ENCODE measurements around the gene RPUSD3.

DNA sequence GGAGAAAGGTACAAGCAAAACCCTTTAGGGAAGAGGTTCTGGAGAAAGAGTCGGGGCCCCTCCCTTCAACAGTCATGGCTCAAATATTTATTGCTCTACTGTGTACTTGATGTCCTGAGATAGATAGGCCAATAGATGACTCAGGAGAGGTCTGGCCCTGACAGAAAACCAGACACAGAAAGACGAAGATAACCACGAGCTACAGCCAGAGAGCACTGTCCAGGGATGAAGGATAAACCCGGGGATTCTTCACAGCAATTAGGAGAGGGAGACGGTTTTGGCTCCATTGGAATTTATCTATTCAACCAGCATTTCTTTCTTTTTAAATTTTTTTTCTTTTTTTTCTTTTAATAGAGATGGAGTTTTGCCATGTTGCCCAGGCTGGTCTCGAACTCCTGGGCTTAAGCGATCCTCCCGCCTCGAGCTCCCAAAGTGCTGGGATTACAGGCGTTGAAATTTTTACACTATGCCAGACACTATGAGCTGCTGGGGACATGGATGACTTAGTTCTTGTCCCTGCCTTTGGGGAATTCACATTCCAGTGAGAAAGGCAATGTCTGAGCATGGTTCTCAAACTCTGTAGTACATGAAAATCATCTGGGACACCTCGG, 40.9 kb upstream of the RPUSD3 start:
- TF ChIP-seq RAD21 (IDR thresholded peaks at IDR 0.05), result no peak
- TF ChIP-seq, protein P1, sequence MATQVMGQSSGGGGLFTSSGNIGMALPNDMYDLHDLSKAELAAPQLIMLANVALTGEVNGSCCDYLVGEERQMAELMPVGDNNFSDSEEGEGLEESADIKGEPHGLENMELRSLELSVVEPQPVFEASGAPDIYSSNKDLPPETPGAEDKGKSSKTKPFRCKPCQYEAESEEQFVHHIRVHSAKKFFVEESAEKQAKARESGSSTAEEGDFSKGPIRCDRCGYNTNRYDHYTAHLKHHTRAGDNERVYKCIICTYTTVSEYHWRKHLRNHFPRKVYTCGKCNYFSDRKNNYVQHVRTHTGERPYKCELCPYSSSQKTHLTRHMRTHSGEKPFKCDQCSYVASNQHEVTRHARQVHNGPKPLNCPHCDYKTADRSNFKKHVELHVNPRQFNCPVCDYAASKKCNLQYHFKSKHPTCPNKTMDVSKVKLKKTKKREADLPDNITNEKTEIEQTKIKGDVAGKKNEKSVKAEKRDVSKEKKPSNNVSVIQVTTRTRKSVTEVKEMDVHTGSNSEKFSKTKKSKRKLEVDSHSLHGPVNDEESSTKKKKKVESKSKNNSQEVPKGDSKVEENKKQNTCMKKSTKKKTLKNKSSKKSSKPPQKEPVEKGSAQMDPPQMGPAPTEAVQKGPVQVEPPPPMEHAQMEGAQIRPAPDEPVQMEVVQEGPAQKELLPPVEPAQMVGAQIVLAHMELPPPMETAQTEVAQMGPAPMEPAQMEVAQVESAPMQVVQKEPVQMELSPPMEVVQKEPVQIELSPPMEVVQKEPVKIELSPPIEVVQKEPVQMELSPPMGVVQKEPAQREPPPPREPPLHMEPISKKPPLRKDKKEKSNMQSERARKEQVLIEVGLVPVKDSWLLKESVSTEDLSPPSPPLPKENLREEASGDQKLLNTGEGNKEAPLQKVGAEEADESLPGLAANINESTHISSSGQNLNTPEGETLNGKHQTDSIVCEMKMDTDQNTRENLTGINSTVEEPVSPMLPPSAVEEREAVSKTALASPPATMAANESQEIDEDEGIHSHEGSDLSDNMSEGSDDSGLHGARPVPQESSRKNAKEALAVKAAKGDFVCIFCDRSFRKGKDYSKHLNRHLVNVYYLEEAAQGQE (IDR thresholded peaks at IDR 0.05), result no peak
- TF ChIP-seq SP1 (IDR thresholded peaks at IDR 0.05), result no peak
- TF ChIP-seq, protein P2, sequence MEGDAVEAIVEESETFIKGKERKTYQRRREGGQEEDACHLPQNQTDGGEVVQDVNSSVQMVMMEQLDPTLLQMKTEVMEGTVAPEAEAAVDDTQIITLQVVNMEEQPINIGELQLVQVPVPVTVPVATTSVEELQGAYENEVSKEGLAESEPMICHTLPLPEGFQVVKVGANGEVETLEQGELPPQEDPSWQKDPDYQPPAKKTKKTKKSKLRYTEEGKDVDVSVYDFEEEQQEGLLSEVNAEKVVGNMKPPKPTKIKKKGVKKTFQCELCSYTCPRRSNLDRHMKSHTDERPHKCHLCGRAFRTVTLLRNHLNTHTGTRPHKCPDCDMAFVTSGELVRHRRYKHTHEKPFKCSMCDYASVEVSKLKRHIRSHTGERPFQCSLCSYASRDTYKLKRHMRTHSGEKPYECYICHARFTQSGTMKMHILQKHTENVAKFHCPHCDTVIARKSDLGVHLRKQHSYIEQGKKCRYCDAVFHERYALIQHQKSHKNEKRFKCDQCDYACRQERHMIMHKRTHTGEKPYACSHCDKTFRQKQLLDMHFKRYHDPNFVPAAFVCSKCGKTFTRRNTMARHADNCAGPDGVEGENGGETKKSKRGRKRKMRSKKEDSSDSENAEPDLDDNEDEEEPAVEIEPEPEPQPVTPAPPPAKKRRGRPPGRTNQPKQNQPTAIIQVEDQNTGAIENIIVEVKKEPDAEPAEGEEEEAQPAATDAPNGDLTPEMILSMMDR (IDR thresholded peaks at IDR 0.05; ENCODE audit: low read depth, low read length, missing input control), result no peak
- no peak for TF ChIP-seq RXRA (IDR thresholded peaks at IDR 0.05)
- TF ChIP-seq, protein P3, sequence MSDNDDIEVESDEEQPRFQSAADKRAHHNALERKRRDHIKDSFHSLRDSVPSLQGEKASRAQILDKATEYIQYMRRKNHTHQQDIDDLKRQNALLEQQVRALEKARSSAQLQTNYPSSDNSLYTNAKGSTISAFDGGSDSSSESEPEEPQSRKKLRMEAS (IDR thresholded peaks at IDR 0.05), result no peak
- no peak for TF ChIP-seq YY1 (IDR thresholded peaks at IDR 0.05)
- TF ChIP-seq TAF1 (conservative IDR thresholded peaks at IDR 0.05), result no peak
- TF ChIP-seq JUND (IDR thresholded peaks at IDR 0.05), result no peak
- no peak for TF ChIP-seq HNF4A (conservative IDR thresholded peaks at IDR 0.05)
- no peak for TF ChIP-seq GABPA (IDR thresholded peaks at IDR 0.05 in 1 of 2, conservative IDR thresholded peaks at IDR 0.05 in 1 of 2)
